ENCODE measurements around the gene MOCS1.

DNA sequence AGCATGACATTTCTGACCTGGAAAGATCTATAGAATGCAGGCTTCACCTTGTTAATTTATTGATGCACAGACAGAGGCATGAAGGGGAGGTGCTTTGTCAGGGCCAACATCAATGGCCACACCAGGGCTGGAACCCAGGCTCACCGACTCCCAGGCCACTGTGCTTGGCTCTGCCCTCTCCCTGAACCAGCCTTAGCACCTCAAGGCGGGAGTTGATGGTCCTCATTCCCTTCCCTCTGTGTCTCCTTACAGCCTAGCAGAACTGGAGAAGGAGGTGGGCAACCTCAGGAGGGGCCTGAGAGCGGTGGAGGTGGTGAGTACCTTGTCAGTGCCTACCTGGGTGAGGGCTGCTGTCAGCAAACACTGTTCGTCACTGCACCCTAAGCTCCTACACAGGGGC is 35.6 kb downstream of the MOCS1 start:
- TF ChIP-seq, protein P1, sequence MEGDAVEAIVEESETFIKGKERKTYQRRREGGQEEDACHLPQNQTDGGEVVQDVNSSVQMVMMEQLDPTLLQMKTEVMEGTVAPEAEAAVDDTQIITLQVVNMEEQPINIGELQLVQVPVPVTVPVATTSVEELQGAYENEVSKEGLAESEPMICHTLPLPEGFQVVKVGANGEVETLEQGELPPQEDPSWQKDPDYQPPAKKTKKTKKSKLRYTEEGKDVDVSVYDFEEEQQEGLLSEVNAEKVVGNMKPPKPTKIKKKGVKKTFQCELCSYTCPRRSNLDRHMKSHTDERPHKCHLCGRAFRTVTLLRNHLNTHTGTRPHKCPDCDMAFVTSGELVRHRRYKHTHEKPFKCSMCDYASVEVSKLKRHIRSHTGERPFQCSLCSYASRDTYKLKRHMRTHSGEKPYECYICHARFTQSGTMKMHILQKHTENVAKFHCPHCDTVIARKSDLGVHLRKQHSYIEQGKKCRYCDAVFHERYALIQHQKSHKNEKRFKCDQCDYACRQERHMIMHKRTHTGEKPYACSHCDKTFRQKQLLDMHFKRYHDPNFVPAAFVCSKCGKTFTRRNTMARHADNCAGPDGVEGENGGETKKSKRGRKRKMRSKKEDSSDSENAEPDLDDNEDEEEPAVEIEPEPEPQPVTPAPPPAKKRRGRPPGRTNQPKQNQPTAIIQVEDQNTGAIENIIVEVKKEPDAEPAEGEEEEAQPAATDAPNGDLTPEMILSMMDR (IDR thresholded peaks at IDR 0.05 in 2 of 3, conservative IDR thresholded peaks at IDR 0.05 in 1 of 3; ENCODE audit: insufficient read depth in 2 of 3, low read depth in 1 of 3, low read length in 3 of 3): no peak
- TF ChIP-seq ZBTB8A (IDR thresholded peaks at IDR 0.05; ENCODE audit: partially characterized antibody) (no peak), SP1 (CRISPR knock-in tag; IDR thresholded peaks at IDR 0.05) (no peak), ARNT (IDR thresholded peaks at IDR 0.05) (no peak), BRCA1 (IDR thresholded peaks at IDR 0.05) (no peak), BRCA1 (CRISPR knock-in tag; IDR thresholded peaks at IDR 0.05) (no peak), TBP (optimal IDR thresholded peaks at IDR 0.05; ENCODE audit: low read depth, low read length) (no peak), POLR2A (conservative IDR thresholded peaks at IDR 0.05) (no peak), PHTF2 (CRISPR knock-in tag; IDR thresholded peaks at IDR 0.05) (no peak), ESRRB (CRISPR knock-in tag; IDR thresholded peaks at IDR 0.05; ENCODE audit: borderline replicate concordance) (no peak), JUNB (CRISPR knock-in tag; conservative IDR thresholded peaks at IDR 0.05) (no peak)
- TF ChIP-seq, protein P2, sequence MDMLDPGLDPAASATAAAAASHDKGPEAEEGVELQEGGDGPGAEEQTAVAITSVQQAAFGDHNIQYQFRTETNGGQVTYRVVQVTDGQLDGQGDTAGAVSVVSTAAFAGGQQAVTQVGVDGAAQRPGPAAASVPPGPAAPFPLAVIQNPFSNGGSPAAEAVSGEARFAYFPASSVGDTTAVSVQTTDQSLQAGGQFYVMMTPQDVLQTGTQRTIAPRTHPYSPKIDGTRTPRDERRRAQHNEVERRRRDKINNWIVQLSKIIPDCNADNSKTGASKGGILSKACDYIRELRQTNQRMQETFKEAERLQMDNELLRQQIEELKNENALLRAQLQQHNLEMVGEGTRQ (CRISPR knock-in tag; IDR thresholded peaks at IDR 0.05): no peak
- TF ChIP-seq, protein P3, sequence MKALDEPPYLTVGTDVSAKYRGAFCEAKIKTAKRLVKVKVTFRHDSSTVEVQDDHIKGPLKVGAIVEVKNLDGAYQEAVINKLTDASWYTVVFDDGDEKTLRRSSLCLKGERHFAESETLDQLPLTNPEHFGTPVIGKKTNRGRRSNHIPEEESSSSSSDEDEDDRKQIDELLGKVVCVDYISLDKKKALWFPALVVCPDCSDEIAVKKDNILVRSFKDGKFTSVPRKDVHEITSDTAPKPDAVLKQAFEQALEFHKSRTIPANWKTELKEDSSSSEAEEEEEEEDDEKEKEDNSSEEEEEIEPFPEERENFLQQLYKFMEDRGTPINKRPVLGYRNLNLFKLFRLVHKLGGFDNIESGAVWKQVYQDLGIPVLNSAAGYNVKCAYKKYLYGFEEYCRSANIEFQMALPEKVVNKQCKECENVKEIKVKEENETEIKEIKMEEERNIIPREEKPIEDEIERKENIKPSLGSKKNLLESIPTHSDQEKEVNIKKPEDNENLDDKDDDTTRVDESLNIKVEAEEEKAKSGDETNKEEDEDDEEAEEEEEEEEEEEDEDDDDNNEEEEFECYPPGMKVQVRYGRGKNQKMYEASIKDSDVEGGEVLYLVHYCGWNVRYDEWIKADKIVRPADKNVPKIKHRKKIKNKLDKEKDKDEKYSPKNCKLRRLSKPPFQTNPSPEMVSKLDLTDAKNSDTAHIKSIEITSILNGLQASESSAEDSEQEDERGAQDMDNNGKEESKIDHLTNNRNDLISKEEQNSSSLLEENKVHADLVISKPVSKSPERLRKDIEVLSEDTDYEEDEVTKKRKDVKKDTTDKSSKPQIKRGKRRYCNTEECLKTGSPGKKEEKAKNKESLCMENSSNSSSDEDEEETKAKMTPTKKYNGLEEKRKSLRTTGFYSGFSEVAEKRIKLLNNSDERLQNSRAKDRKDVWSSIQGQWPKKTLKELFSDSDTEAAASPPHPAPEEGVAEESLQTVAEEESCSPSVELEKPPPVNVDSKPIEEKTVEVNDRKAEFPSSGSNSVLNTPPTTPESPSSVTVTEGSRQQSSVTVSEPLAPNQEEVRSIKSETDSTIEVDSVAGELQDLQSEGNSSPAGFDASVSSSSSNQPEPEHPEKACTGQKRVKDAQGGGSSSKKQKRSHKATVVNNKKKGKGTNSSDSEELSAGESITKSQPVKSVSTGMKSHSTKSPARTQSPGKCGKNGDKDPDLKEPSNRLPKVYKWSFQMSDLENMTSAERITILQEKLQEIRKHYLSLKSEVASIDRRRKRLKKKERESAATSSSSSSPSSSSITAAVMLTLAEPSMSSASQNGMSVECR (CRISPR knock-in tag; IDR thresholded peaks at IDR 0.05): no peak
- TF ChIP-seq, protein P4, sequence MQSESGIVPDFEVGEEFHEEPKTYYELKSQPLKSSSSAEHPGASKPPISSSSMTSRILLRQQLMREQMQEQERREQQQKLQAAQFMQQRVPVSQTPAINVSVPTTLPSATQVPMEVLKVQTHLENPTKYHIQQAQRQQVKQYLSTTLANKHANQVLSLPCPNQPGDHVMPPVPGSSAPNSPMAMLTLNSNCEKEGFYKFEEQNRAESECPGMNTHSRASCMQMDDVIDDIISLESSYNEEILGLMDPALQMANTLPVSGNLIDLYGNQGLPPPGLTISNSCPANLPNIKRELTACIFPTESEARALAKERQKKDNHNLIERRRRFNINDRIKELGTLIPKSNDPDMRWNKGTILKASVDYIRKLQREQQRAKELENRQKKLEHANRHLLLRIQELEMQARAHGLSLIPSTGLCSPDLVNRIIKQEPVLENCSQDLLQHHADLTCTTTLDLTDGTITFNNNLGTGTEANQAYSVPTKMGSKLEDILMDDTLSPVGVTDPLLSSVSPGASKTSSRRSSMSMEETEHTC (IDR thresholded peaks at IDR 0.05): no peak
- TF ChIP-seq, protein P5, sequence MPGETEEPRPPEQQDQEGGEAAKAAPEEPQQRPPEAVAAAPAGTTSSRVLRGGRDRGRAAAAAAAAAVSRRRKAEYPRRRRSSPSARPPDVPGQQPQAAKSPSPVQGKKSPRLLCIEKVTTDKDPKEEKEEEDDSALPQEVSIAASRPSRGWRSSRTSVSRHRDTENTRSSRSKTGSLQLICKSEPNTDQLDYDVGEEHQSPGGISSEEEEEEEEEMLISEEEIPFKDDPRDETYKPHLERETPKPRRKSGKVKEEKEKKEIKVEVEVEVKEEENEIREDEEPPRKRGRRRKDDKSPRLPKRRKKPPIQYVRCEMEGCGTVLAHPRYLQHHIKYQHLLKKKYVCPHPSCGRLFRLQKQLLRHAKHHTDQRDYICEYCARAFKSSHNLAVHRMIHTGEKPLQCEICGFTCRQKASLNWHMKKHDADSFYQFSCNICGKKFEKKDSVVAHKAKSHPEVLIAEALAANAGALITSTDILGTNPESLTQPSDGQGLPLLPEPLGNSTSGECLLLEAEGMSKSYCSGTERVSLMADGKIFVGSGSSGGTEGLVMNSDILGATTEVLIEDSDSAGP (CRISPR knock-in tag; IDR thresholded peaks at IDR 0.05): no peak
